ENCODE measurements around the gene PKD1. TPM values are rescaled to one million over a fixed set of nuclear protein-coding genes. Genes with fewer than 3 reads are reported as not detected.

Gene PKD1
- total and polyA plus RNA-seq, 2 donors (not counting 1 experiment from before 2014, with no cell fraction given) = 100 to 116 TPM

GRCh38 chr16:2077016-2077415 is 58.7 kb downstream of the PKD1 start:
- H3K4me1 ChIP-seq (ENCODE audit: control insufficient read depth in 2 of 2, insufficient read depth in 2 of 2, low read length in 2 of 2) = no peaks in the 10 kb centered on the region
- no peak overlapping the region for H3K9ac ChIP-seq (ENCODE audit: low read length)
- no peak overlapping the region for H3K27ac ChIP-seq (ENCODE audit: low read length in 2 of 2)
- 98% methylated on average over 17 of the region's 17 CpGs for WGBS (ENCODE audit: insufficient coverage)
- peaks cover 0 to 49% of the 10 kb centered on the region in 2 experiments for H3K36me3 ChIP-seq (replicated peaks in 1 of 2; ENCODE audit: control extremely low read depth in 1 of 2, control insufficient read depth in 1 of 2, extremely low read depth in 1 of 2, insufficient read depth in 2 of 2, low read length in 1 of 2)
- no peaks in the 10 kb centered on the region for H3K27me3 ChIP-seq (replicated peaks in 1 of 4; ENCODE audit: control extremely low read depth in 1 of 4, control insufficient read depth in 3 of 4, insufficient read depth in 4 of 4, low read length in 3 of 4)
- no peaks in the 10 kb centered on the region for H3K79me2 ChIP-seq (ENCODE audit: control insufficient read depth, insufficient read depth, low read length)
- H2AFZ ChIP-seq (ENCODE audit: insufficient read depth, low read depth, low read length, poor library complexity, severe bottlenecking) = no peak overlapping the region
- H3K9me3 ChIP-seq (ENCODE audit: control extremely low read depth in 1 of 3, control insufficient read depth in 2 of 3, insufficient read depth in 1 of 3, low read length in 2 of 3) = no peaks in the 10 kb centered on the region
- Mint-ChIP-seq H3K4me3 (no peak overlapping the region), H3K4me1 (no peaks in the 10 kb centered on the region), H3K27me3 (no peaks in the 10 kb centered on the region), H3K27ac (no peak overlapping the region), H3K9me3 (ENCODE audit: insufficient read depth) (no peaks in the 10 kb centered on the region)
- no peak overlapping the region for H3K4me3 ChIP-seq (ENCODE audit: control extremely low read depth in 1 of 5, extremely low read depth in 1 of 5, insufficient read depth in 1 of 5, low read depth in 2 of 5, low read length in 4 of 5)
- intact Hi-C loops (cut with micrococcal nuclease) = no loop called here
- ChIA-PET CTCF (no interaction called here), POLR2A (no interaction called here)
- no peaks in the 10 kb centered on the region for H4K20me1 ChIP-seq (ENCODE audit: control insufficient read depth, insufficient read depth, low read length, poor library complexity, severe bottlenecking)
- TF ChIP-seq CTCF (IDR thresholded peaks at IDR 0.05) = no peak
- no peak for TF ChIP-seq EZH2 (IDR thresholded peaks at IDR 0.05; ENCODE audit: borderline replicate concordance, insufficient read depth, low read depth, low read length, poor library complexity, severe bottlenecking)
- no peak overlapping the region for H3K4me2 ChIP-seq (replicated peaks; ENCODE audit: low read depth, low read length, poor library complexity, severe bottlenecking)
- ATAC-seq (ENCODE audit: low read depth) (no peak), DNase-seq (no peak)

GRCh38 chr16:2076072-2076865 is 59.4 kb downstream of the PKD1 start:
- Mint-ChIP-seq H3K27ac (no peak overlapping the region), H3K9me3 (ENCODE audit: insufficient read depth) (no peaks in the 10 kb centered on the region), H3K4me3 (no peak overlapping the region), H3K27me3 (no peaks in the 10 kb centered on the region), H3K4me1 (no peaks in the 10 kb centered on the region)
- DNase-seq (no peak), ATAC-seq (ENCODE audit: low read depth) (no peak)
- no peaks in the 10 kb centered on the region for H3K9me3 ChIP-seq (ENCODE audit: control extremely low read depth in 1 of 3, control insufficient read depth in 2 of 3, insufficient read depth in 1 of 3, low read length in 2 of 3)
- H3K9ac ChIP-seq (ENCODE audit: low read length) = no peak overlapping the region
- ChIA-PET CTCF (interaction anchor here (0.6 kb wide), 1 partner anchor 54 kb away, joined by 3 read pairs; no protein-coding TSS in a partner anchor), POLR2A (interaction anchor here (0.6 kb wide), 1 partner anchor 66 kb away, joined by 4 read pairs; no protein-coding TSS in a partner anchor)
- no peak overlapping the region for H3K4me2 ChIP-seq (replicated peaks; ENCODE audit: low read depth, low read length, poor library complexity, severe bottlenecking)
- TF ChIP-seq EZH2 (IDR thresholded peaks at IDR 0.05; ENCODE audit: borderline replicate concordance, insufficient read depth, low read depth, low read length, poor library complexity, severe bottlenecking) (no peak), CTCF (IDR thresholded peaks at IDR 0.05) (no peak)
- no peaks in the 10 kb centered on the region for H4K20me1 ChIP-seq (ENCODE audit: control insufficient read depth, insufficient read depth, low read length, poor library complexity, severe bottlenecking)
- intact Hi-C loops (cut with micrococcal nuclease) = no loop called here
- no peaks in the 10 kb centered on the region for H3K27me3 ChIP-seq (replicated peaks in 1 of 4; ENCODE audit: control extremely low read depth in 1 of 4, control insufficient read depth in 3 of 4, insufficient read depth in 4 of 4, low read length in 3 of 4)
- no peak overlapping the region for H2AFZ ChIP-seq (ENCODE audit: insufficient read depth, low read depth, low read length, poor library complexity, severe bottlenecking)
- H3K4me1 ChIP-seq (ENCODE audit: control insufficient read depth in 2 of 2, insufficient read depth in 2 of 2, low read length in 2 of 2) = no peaks in the 10 kb centered on the region
- no peaks in the 10 kb centered on the region for H3K79me2 ChIP-seq (ENCODE audit: control insufficient read depth, insufficient read depth, low read length)
- H3K4me3 ChIP-seq (ENCODE audit: control extremely low read depth in 1 of 5, extremely low read depth in 1 of 5, insufficient read depth in 1 of 5, low read depth in 2 of 5, low read length in 4 of 5) = no peak overlapping the region
- 95% methylated on average over 19 of the region's 28 CpGs for WGBS (ENCODE audit: insufficient coverage)
- peaks cover 0 to 49% of the 10 kb centered on the region in 2 experiments for H3K36me3 ChIP-seq (replicated peaks in 1 of 2; ENCODE audit: control extremely low read depth in 1 of 2, control insufficient read depth in 1 of 2, extremely low read depth in 1 of 2, insufficient read depth in 2 of 2, low read length in 1 of 2)
- H3K27ac ChIP-seq (ENCODE audit: low read length in 2 of 2) = no peak overlapping the region

All from B cell (primary cell).